ENCODE data around the gene ARV1. TPM values are rescaled to one million over a fixed set of nuclear protein-coding genes. Genes with fewer than 3 reads are reported as not detected.

The ARV1 gene
- total RNA-seq, result 10 to 100 TPM; 15.2 to 15.3 TPM

DNA sequence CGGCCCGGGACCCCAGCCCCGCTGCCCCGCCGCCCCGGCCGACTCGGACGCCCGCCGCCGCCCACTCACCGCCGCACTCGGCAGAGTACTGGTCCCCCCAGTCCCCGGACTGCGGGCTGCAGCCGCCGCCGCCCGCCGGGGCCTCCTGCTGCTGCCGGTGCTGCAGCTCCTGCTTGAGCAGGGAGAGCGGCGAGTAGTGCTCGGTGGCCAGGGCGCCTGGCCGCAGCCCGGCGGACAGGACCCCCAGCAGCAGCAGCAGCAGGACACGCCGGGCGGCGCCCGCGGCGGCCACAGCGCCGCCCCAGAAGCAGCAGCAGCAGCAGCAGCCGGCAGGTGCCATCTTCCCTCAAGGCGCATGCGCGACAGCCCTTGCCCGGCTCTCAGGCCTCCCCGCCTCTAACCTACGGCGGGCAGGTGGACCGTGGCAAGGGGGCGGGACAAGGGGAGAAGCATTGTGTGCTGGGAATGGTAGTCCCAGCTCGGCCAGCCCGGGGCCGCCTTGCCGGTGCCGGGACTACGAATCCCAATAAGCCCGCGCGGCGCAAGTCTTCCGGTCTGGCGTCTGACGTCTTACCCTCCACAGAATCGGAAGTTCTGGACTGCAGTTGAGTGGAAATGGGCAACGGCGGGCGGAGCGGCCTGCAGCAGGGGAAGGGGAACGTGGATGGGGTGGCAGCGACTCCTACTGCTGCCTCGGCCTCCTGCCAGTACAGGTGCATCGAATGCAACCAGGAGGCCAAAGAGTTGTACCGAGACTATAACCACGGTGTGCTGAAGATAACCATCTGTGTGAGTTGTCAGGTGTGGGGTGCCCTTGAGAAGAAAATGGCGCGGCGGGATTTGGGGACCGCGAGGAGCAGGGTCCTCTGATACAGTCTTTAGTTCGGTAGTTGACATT, at the start of gene ARV1, which contains the start of gene TTC13:
TSS of gene ARV1 (plus strand) at position 604 of the 898 bp plus-strand sequence. CDS start at position 616, 12 bp downstream.
TSS of gene TTC13 (minus strand) at position 371 of the 898 bp plus-strand sequence. CDS start at position 340, 31 bp downstream.
- Mint-ChIP-seq H3K4me3 (peak within 1 kb of the TSS; percentile 87), H3K9me3 (no peaks in the 10 kb centered on the region), H3K36me3 (ENCODE audit: low read depth) (peaks cover 24% of the 10 kb centered on the region), H3K27me3 (no peaks in the 10 kb centered on the region), H3K27ac (peak within 1 kb of the TSS; percentile 94), H3K4me1 (ENCODE audit: low read depth) (peaks cover 36% of the 10 kb centered on the region)
- CTCF ChIA-PET, result interaction anchor here (0.7 to 1.8 kb wide), 4 partner anchors 12 to 57 kb away, joined by 3 to 5 read pairs (median 4); no protein-coding TSS in a partner anchor
- DNase-seq (peak; percentile 99), ATAC-seq (peak; percentile 98)
- POLR2A ChIA-PET, result interaction anchor here (1.0 to 1.8 kb wide), 6 partner anchors 19 to 233 kb away, joined by 3 to 6 read pairs (median 4); no protein-coding TSS in a partner anchor
- intact Hi-C loops (cut with micrococcal nuclease), result loop anchor here (5.0 kb wide), 1 partner anchor 61 kb away; no protein-coding TSS in a partner anchor
- TF ChIP-seq, protein P1, sequence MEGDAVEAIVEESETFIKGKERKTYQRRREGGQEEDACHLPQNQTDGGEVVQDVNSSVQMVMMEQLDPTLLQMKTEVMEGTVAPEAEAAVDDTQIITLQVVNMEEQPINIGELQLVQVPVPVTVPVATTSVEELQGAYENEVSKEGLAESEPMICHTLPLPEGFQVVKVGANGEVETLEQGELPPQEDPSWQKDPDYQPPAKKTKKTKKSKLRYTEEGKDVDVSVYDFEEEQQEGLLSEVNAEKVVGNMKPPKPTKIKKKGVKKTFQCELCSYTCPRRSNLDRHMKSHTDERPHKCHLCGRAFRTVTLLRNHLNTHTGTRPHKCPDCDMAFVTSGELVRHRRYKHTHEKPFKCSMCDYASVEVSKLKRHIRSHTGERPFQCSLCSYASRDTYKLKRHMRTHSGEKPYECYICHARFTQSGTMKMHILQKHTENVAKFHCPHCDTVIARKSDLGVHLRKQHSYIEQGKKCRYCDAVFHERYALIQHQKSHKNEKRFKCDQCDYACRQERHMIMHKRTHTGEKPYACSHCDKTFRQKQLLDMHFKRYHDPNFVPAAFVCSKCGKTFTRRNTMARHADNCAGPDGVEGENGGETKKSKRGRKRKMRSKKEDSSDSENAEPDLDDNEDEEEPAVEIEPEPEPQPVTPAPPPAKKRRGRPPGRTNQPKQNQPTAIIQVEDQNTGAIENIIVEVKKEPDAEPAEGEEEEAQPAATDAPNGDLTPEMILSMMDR (IDR thresholded peaks at IDR 0.05), result no peak

GRCh38 chr1:230930986-230931385, 47.9 kb upstream of the ARV1 start:
- intact Hi-C loops (cut with micrococcal nuclease), result no loop called here
- ATAC-seq, result no peak
- Mint-ChIP-seq H3K27ac (no peak overlapping the region), H3K27me3 (no peaks in the 10 kb centered on the region), H3K9me3 (no peaks in the 10 kb centered on the region), H3K4me1 (ENCODE audit: low read depth) (peaks cover 2% of the 10 kb centered on the region), H3K4me3 (no peak overlapping the region), H3K36me3 (ENCODE audit: low read depth) (peaks cover 12% of the 10 kb centered on the region)
- CTCF ChIA-PET, result interaction anchor here (1.0 to 1.3 kb wide), 2 partner anchors 9 to 14 kb away, joined by 3 to 4 read pairs; no protein-coding TSS in a partner anchor
- TF ChIP-seq, protein P1 (IDR thresholded peaks at IDR 0.05), result no peak
- POLR2A ChIA-PET, result interaction anchor here (0.7 kb wide), 1 partner anchor 435 kb away, joined by 3 read pairs; no protein-coding TSS in a partner anchor
- no peak for DNase-seq

GRCh38 chr1:230935852-230936251, 43.0 kb upstream of the ARV1 start:
- ATAC-seq, result no peak
- Mint-ChIP-seq H3K9me3 (no peaks in the 10 kb centered on the region), H3K27me3 (no peaks in the 10 kb centered on the region), H3K27ac (no peak overlapping the region), H3K4me3 (no peak overlapping the region), H3K4me1 (ENCODE audit: low read depth) (peaks cover 8% of the 10 kb centered on the region), H3K36me3 (ENCODE audit: low read depth) (peaks cover 8% of the 10 kb centered on the region)
- TF ChIP-seq, protein P1 (IDR thresholded peaks at IDR 0.05), result no peak
- intact Hi-C loops (cut with micrococcal nuclease), result no loop called here
- CTCF ChIA-PET, result no interaction called here
- DNase-seq, result no peak
- POLR2A ChIA-PET, result no interaction called here

DNA sequence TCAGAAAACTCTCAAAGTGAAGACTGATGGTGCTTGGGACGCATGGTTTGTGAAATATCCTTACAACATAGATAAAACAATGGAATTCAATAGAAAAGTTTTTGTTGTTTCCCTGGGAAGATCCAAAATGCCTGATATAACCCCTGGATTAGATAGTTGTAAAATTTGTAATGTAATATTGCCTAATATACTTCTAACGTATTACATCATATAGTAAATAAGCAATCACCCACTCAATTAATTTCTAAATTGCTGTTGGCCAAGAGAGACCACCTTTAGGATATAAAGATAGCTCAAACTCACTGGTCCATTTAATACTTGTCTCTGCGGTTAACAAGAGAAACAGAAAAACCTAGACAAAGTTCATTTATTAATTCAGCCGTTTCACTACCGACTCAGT, 42.4 kb upstream of the ARV1 start:
- H3K4me3 Mint-ChIP-seq, result no peak overlapping the region
- POLR2A ChIA-PET, result no interaction called here
- H3K4me1 Mint-ChIP-seq (ENCODE audit: low read depth), result peaks cover 7% of the 10 kb centered on the region
- TF ChIP-seq, protein P1 (IDR thresholded peaks at IDR 0.05), result no peak
- H3K27ac Mint-ChIP-seq, result no peak overlapping the region
- peaks cover 4% of the 10 kb centered on the region for H3K36me3 Mint-ChIP-seq (ENCODE audit: low read depth)
- H3K27me3 Mint-ChIP-seq, result no peaks in the 10 kb centered on the region
- ATAC-seq, result no peak
- intact Hi-C loops (cut with micrococcal nuclease), result no loop called here
- DNase-seq, result no peak
- CTCF ChIA-PET, result no interaction called here
- no peaks in the 10 kb centered on the region for H3K9me3 Mint-ChIP-seq

GRCh38 chr1:230937371-230937770, 41.5 kb upstream of the ARV1 start:
- ChIA-PET CTCF (interaction anchor here (2.3 kb wide), 1 partner anchor 14 kb away, joined by 6 read pairs; no protein-coding TSS in a partner anchor), POLR2A (no interaction called here)
- peaks cover 3% of the 10 kb centered on the region for H3K36me3 Mint-ChIP-seq (ENCODE audit: low read depth)
- H3K27ac Mint-ChIP-seq, result peak overlapping the region; percentile 21
- H3K27me3 Mint-ChIP-seq, result no peaks in the 10 kb centered on the region
- DNase-seq, result no peak
- TF ChIP-seq, protein P1 (IDR thresholded peaks at IDR 0.05), result no peak
- H3K9me3 Mint-ChIP-seq, result no peaks in the 10 kb centered on the region
- intact Hi-C loops (cut with micrococcal nuclease), result no loop called here
- no peak overlapping the region for H3K4me3 Mint-ChIP-seq
- H3K4me1 Mint-ChIP-seq (ENCODE audit: low read depth), result peaks cover 9% of the 10 kb centered on the region
- ATAC-seq, result no peak

Measured in activated CD8-positive, alpha-beta T cell treated with anti-CD3 and anti-CD28 coated beads for 36 hours (primary cell).